HepG2 (cell line): ENCODE results near the gene SYTL1.

Experiments used
- ATF7 ChIP-seq, 2 experiments: fragments of 450-650 bp in 1 of 2; sonication (generic) in 1 of 2; formaldehyde crosslinking in 1 of 2; IDR thresholded peaks; 2 replicates each; pipeline versions ENCODE4 v1.4.0 to v1.6.1; 2016 to 2020; ENCODE audit warnings: antibody characterized with exemption in 1 of 2, mild to moderate bottlenecking in 1 of 2, missing genetic modification reagents in 1 of 2
- EZH2 ChIP-seq: conservative IDR thresholded peaks from 2 replicates; pipeline ENCODE4 v1.6.1; 2012; ENCODE audit warnings: mild to moderate bottlenecking, low read depth, low read length, moderate library complexity
- SOX6 ChIP-seq, 2 experiments: fragments of 450-650 bp in 1 of 2; sonication (generic) in 1 of 2; formaldehyde crosslinking in 1 of 2; IDR thresholded peaks; 2 replicates each; pipeline versions ENCODE4 v1.4.0 to v1.6.1; 2017 to 2020; ENCODE audit warnings: antibody characterized with exemption in 1 of 2, mild to moderate bottlenecking in 1 of 2, missing genetic modification reagents in 1 of 2
- TF ChIP-seq, protein P1 (sequence below): sonication (generic); formaldehyde crosslinking; IDR thresholded peaks from 2 replicates; pipeline ENCODE4 v1.9.0; 2022; ENCODE audit warnings: missing genetic modification reagents, mild to moderate bottlenecking, borderline replicate concordance
- TF ChIP-seq, protein P2 (sequence below): sonication (generic); formaldehyde crosslinking; IDR thresholded peaks from 2 replicates; pipeline ENCODE4 v1.9.0; 2021; ENCODE audit warnings: missing genetic modification reagents, borderline replicate concordance

DNA sequence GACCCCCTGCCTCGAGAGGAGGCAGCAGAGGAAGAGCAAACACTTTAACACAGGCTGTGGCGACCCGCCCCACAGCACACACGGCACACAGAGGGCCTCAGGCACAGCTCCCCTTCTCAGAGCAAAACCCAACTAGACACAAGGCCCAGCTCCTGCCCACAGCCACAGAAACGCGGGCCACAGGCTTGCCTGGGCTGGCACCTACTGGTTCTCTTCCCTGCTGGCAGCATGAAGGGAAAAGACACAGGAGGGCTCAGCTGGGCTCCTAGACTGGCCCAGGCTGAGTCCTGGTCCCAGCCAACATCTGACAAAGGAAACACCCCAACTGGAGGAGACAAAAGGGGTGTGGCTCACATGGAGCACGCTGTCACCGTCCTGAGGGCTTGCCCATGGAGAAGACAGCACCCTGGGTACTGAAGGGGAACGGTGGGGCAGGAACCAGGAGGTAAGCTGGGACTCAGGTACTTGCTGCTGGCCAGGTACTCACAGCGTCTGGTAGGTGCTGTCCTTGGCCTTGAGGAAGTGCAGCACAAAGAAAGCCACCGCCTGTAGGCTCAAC, 37.8 kb downstream of the SYTL1 start:
- TF ChIP-seq ATF7 (IDR thresholded peaks at IDR 0.05) (no peak), ATF7 (CRISPR knock-in tag; IDR thresholded peaks at IDR 0.05) (no peak), EZH2 (no peak), SOX6 (IDR thresholded peaks at IDR 0.05) (no peak), SOX6 (CRISPR knock-in tag; IDR thresholded peaks at IDR 0.05) (no peak)
- TF ChIP-seq, protein P1, sequence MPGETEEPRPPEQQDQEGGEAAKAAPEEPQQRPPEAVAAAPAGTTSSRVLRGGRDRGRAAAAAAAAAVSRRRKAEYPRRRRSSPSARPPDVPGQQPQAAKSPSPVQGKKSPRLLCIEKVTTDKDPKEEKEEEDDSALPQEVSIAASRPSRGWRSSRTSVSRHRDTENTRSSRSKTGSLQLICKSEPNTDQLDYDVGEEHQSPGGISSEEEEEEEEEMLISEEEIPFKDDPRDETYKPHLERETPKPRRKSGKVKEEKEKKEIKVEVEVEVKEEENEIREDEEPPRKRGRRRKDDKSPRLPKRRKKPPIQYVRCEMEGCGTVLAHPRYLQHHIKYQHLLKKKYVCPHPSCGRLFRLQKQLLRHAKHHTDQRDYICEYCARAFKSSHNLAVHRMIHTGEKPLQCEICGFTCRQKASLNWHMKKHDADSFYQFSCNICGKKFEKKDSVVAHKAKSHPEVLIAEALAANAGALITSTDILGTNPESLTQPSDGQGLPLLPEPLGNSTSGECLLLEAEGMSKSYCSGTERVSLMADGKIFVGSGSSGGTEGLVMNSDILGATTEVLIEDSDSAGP (CRISPR knock-in tag), result no peak
- TF ChIP-seq, protein P2, sequence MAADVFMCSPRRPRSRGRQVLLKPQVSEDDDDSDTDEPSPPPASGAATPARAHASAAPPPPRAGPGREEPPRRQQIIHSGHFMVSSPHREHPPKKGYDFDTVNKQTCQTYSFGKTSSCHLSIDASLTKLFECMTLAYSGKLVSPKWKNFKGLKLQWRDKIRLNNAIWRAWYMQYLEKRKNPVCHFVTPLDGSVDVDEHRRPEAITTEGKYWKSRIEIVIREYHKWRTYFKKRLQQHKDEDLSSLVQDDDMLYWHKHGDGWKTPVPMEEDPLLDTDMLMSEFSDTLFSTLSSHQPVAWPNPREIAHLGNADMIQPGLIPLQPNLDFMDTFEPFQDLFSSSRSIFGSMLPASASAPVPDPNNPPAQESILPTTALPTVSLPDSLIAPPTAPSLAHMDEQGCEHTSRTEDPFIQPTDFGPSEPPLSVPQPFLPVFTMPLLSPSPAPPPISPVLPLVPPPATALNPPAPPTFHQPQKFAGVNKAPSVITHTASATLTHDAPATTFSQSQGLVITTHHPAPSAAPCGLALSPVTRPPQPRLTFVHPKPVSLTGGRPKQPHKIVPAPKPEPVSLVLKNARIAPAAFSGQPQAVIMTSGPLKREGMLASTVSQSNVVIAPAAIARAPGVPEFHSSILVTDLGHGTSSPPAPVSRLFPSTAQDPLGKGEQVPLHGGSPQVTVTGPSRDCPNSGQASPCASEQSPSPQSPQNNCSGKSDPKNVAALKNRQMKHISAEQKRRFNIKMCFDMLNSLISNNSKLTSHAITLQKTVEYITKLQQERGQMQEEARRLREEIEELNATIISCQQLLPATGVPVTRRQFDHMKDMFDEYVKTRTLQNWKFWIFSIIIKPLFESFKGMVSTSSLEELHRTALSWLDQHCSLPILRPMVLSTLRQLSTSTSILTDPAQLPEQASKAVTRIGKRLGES, result no peak
